OCI-LY7 (cell line): Measurements from ENCODE around the gene MAIP1. TPM values are rescaled to one million over a fixed set of nuclear protein-coding genes. Genes with fewer than 3 reads are reported as not detected.

ENCODE experiments used
- BruUV-seq: library from RNA; stranded (reverse); fragments of 400-500 nt; replicated peaks from 2 replicates; lab custom pipeline; 2021; lab: Mats Ljungman, UMichigan
- CTCF ChIA-PET: fragments of 300-600 bp; sonication (Branson Sonifier 250); formaldehyde crosslinking; loops from one replicate; lab custom pipeline; 2022; ENCODE audit warnings: antibody characterized with exemption; ENCODE audit not compliant: unreplicated experiment; lab: Charles Lee
- POLR2A ChIA-PET: fragments of 300-600 bp; sonication (Branson Sonifier 250); formaldehyde crosslinking; loops from one replicate; lab custom pipeline; 2022; ENCODE audit warnings: antibody characterized with exemption; lab: Charles Lee
- DNase-seq: peaks from one replicate; pipeline ENCODE4 v3.0.0-alpha.2; 2015; ENCODE audit warnings: low spot score
- H2AFZ ChIP-seq: fragments of 200-600 bp; sonication (generic), shearing (Covaris generic); 2 replicates; pipeline ENCODE4 v1.6.1; 2014; ENCODE audit warnings: mild to moderate bottlenecking, antibody characterized with exemption, low read length, moderate library complexity
- H3K27ac ChIP-seq: fragments of 200-600 bp; sonication (generic); 2 replicates; pipeline ENCODE4 v1.5.1; 2014; ENCODE audit warnings: mixed run types, low read depth, mild to moderate bottlenecking, moderate library complexity, low read length, inconsistent platforms; ENCODE audit not compliant: poor library complexity, severe bottlenecking
- H3K36me3 ChIP-seq: fragments of 200-600 bp; sonication (generic); 2 replicates; pipeline ENCODE4 v1.6.1; 2014; ENCODE audit warnings: mild to moderate bottlenecking, antibody characterized with exemption, low read length, moderate library complexity, mixed read lengths; ENCODE audit not compliant: insufficient read depth
- H3K4me1 ChIP-seq: fragments of 200-600 bp; sonication (generic); 2 replicates; pipeline ENCODE4 v1.5.1; 2014; ENCODE audit warnings: mild to moderate bottlenecking, low read length; ENCODE audit not compliant: insufficient read depth, poor library complexity, severe bottlenecking
- H3K4me2 ChIP-seq: fragments of 200-600 bp; sonication (generic); 2 replicates; pipeline ENCODE4 v1.6.1; 2014; ENCODE audit warnings: mild to moderate bottlenecking, low read length
- H3K4me3 ChIP-seq: fragments of 200-600 bp; sonication (generic); 2 replicates; pipeline ENCODE4 v1.5.1; 2014; ENCODE audit warnings: mild to moderate bottlenecking, low read depth, low read length; ENCODE audit not compliant: poor library complexity, severe bottlenecking
- H3K79me2 ChIP-seq: fragments of 200-600 bp; sonication (generic); 2 replicates; pipeline ENCODE4 v1.6.1; 2016; ENCODE audit warnings: low read depth, mild to moderate bottlenecking, low read length, moderate library complexity, mixed read lengths; ENCODE audit not compliant: insufficient read depth
- H3K9me2 ChIP-seq: fragments of 200-600 bp; sonication (generic); 2 replicates; pipeline ENCODE4 v1.6.1; 2016; ENCODE audit warnings: mild to moderate bottlenecking, low read length, mixed read lengths; ENCODE audit not compliant: insufficient read depth
- H3K9me3 ChIP-seq: fragments of 200-600 bp; sonication (generic); 2 replicates; pipeline ENCODE4 v1.6.1; 2014; ENCODE audit warnings: mild to moderate bottlenecking, mixed run types, low read length, mixed read lengths
- H4K20me1 ChIP-seq: fragments of 200-600 bp; sonication (generic); 2 replicates; pipeline ENCODE4 v1.6.1; 2014; ENCODE audit warnings: mild to moderate bottlenecking, antibody characterized with exemption, low read length, moderate library complexity, mixed read lengths; ENCODE audit not compliant: insufficient read depth
- EZH2phosphoT487 ChIP-seq: fragments of 200-600 bp; sonication (generic); IDR thresholded peaks from 2 replicates; pipeline ENCODE4 v1.6.1; 2018; ENCODE audit warnings: low read depth, borderline replicate concordance, mild to moderate bottlenecking, mixed run types, antibody characterized with exemption, low read length, moderate library complexity, mixed read lengths
- intact Hi-C: fragments of 100-400 bp; cut with micrococcal nuclease; formaldehyde crosslinking; loops from one replicate; pipeline ENCODE4 v1.10.0; 2022; ENCODE audit not compliant: unreplicated experiment
- total RNA-seq, 2 experiments: library from RNA; depleted of rRNA in 1 of 2; stranded (reverse); fragments of >200 nt in 1 of 2; shearing (Covaris generic) in 1 of 2; gene quantifications; 2 replicates each; pipeline ENCODE4 v1.2.3, GENCODE V29; 2014 to 2022
- TF ChIP-seq, protein P1 (sequence below): fragments of 200-600 bp; sonication (generic); conservative IDR thresholded peaks from 2 replicates; pipeline ENCODE4 v1.5.1; 2014; ENCODE audit warnings: mild to moderate bottlenecking, antibody characterized with exemption, low read length, moderate library complexity, mixed read lengths

Gene MAIP1
- total RNA-seq, 2 experiments from 2014 or later, result 25.3 to 29.8 TPM

DNA sequence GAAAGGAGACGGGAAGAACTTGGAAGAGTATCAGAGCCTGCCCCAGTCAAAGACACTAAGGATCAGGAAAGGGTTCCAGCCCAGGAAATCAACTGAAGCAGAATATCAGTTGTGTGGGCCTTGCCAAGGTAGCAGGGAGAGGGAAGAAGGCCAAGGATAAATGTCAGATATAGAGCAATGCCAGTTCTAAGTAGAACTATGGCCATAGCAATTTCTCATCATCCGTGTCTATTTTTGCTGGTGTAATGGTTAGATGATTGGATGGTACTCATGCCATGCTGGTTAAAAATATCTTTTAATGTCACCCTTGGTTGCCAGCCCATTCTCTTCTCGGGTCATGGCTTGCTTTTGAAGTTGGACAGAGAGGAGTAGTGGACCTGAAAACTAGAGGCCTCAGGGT is 41.9 kb downstream of the MAIP1 start:
- H3K4me3 ChIP-seq, result no peak overlapping the region
- ChIA-PET POLR2A (no interaction called here), CTCF (no interaction called here)
- intact Hi-C loops, result no loop called here
- H3K9me3 ChIP-seq, result no peaks in the 10 kb centered on the region
- no peak for TF ChIP-seq EZH2phosphoT487
- TF ChIP-seq, protein P1, sequence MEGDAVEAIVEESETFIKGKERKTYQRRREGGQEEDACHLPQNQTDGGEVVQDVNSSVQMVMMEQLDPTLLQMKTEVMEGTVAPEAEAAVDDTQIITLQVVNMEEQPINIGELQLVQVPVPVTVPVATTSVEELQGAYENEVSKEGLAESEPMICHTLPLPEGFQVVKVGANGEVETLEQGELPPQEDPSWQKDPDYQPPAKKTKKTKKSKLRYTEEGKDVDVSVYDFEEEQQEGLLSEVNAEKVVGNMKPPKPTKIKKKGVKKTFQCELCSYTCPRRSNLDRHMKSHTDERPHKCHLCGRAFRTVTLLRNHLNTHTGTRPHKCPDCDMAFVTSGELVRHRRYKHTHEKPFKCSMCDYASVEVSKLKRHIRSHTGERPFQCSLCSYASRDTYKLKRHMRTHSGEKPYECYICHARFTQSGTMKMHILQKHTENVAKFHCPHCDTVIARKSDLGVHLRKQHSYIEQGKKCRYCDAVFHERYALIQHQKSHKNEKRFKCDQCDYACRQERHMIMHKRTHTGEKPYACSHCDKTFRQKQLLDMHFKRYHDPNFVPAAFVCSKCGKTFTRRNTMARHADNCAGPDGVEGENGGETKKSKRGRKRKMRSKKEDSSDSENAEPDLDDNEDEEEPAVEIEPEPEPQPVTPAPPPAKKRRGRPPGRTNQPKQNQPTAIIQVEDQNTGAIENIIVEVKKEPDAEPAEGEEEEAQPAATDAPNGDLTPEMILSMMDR, result no peak
- DNase-seq, result no peak
- no peaks in the 10 kb centered on the region for H4K20me1 ChIP-seq
- H3K4me1 ChIP-seq, result no peaks in the 10 kb centered on the region
- H3K79me2 ChIP-seq, result no peaks in the 10 kb centered on the region
- H3K27ac ChIP-seq, result no peak overlapping the region
- no peak overlapping the region for H2AFZ ChIP-seq
- BruUV-seq, result no TSS peak
- H3K9me2 ChIP-seq, result no peaks in the 10 kb centered on the region
- no peak overlapping the region for H3K4me2 ChIP-seq
- H3K36me3 ChIP-seq, result no peaks in the 10 kb centered on the region

DNA sequence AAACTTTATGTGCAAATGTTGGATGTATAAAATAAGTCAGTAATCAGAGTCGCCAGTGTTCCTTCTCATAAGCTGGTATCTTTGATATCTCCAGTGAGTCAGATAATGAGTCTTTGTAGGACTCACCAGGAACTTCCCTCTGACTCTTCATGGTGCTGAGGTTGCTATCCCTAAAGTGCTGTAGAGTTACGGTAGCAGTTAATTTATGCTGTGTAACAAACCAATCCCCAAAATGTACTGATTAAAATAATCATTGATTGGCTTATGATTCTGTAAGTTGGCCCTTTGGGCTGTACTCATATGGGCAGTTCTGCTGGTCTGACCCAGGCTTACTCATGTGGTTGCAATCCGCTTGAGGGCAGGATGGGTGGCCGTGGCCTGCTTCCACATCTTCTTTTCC is 43.8 kb downstream of the MAIP1 start:
- TF ChIP-seq, protein P1, result no peak
- TF ChIP-seq EZH2phosphoT487, result no peak
- H2AFZ ChIP-seq, result no peak overlapping the region
- POLR2A ChIA-PET, result no interaction called here
- H3K27ac ChIP-seq, result no peak overlapping the region
- no peaks in the 10 kb centered on the region for H3K9me2 ChIP-seq
- H3K36me3 ChIP-seq, result no peaks in the 10 kb centered on the region
- H3K9me3 ChIP-seq, result no peaks in the 10 kb centered on the region
- H3K79me2 ChIP-seq, result no peaks in the 10 kb centered on the region
- intact Hi-C loops, result no loop called here
- no peak overlapping the region for H3K4me3 ChIP-seq
- H3K4me1 ChIP-seq, result no peaks in the 10 kb centered on the region
- no peak for DNase-seq
- no peaks in the 10 kb centered on the region for H4K20me1 ChIP-seq
- BruUV-seq, result no TSS peak
- CTCF ChIA-PET, result no interaction called here
- H3K4me2 ChIP-seq, result no peak overlapping the region

DNA sequence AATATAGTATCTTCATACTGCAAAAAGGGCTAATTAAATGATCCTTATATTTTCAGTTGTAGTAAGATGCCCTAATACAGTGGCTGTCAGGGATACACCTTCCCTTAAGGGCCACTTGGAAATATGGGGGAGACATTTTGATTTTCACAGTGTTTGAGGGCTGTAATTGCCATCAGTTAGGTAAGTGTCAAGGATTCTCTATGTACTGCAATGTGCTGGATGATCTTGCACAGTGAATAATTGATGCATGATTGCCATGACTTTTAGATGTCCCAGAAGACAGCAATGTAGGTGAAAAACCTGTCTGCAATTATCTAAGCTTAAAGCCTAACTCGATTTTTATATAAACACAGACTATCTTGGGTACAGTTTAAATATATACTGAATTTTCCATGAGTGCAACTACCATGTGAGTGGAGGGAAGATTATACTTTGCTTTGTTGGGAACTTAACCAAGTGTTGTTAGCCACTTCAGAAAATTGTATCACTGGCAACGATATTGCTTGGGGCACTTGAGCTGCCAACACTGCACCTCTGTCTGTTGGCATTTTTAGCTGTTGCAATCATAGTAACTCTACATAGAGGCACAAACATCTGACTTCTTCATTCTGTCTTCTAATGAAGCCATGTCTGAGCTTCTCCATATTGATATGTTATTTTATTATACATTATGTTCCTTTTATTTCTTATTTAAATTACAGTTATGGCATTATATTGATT is 45.2 kb downstream of the MAIP1 start:
- H3K27ac ChIP-seq, result no peak overlapping the region
- ChIA-PET CTCF (no interaction called here), POLR2A (interaction anchor here (0.6 to 1.6 kb wide), 2 partner anchors 13 to 128 kb away, joined by 3 to 5 read pairs; no protein-coding TSS in a partner anchor)
- H3K9me3 ChIP-seq, result 0 out of 2 replicates have a peak, but pooled peaks cover 4% of the 10 kb centered on the region
- H3K4me2 ChIP-seq, result no peak overlapping the region
- TF ChIP-seq, protein P1, result no peak
- no TSS peak for BruUV-seq
- no peaks in the 10 kb centered on the region for H3K79me2 ChIP-seq
- H3K9me2 ChIP-seq, result no peaks in the 10 kb centered on the region
- no peak overlapping the region for H2AFZ ChIP-seq
- H4K20me1 ChIP-seq, result no peaks in the 10 kb centered on the region
- intact Hi-C loops, result no loop called here
- DNase-seq, result no peak
- no peaks in the 10 kb centered on the region for H3K4me1 ChIP-seq
- H3K36me3 ChIP-seq, result no peaks in the 10 kb centered on the region
- no peak overlapping the region for H3K4me3 ChIP-seq
